ENCODE data around the gene DCAF4L1. TPM values are rescaled to one million over a fixed set of nuclear protein-coding genes. Genes with fewer than 3 reads are reported as not detected.

DCAF4L1 gene
- total and polyA plus RNA-seq, 2 experiments from 2014 or later, result 0.07 to 0.21 TPM

DNA sequence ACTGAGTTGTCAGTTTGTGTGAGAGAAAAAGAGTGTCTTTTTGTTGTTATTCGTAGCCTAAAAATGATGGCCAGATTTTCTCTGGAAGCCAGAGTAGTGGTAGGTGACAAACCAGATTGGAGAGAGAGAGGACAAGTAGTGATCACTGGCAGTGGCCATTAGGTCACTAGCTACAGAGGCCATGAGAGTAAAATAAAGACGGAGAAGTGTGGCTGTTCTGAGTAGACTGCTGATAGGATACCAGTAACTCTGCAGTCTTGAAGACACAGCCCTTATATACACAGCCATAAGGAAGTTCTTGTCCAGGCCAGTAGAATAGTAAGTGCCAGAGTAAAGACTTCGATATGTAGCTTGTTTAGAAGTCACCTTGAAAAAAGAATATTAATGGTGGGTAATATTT is 16.5 kb downstream of the DCAF4L1 start:
- no peaks in the 10 kb centered on the region for H3K9me3 ChIP-seq (ENCODE audit: low read depth)
- peaks cover 9% of the 10 kb centered on the region for H3K36me3 ChIP-seq
- TF ChIP-seq, protein P1, sequence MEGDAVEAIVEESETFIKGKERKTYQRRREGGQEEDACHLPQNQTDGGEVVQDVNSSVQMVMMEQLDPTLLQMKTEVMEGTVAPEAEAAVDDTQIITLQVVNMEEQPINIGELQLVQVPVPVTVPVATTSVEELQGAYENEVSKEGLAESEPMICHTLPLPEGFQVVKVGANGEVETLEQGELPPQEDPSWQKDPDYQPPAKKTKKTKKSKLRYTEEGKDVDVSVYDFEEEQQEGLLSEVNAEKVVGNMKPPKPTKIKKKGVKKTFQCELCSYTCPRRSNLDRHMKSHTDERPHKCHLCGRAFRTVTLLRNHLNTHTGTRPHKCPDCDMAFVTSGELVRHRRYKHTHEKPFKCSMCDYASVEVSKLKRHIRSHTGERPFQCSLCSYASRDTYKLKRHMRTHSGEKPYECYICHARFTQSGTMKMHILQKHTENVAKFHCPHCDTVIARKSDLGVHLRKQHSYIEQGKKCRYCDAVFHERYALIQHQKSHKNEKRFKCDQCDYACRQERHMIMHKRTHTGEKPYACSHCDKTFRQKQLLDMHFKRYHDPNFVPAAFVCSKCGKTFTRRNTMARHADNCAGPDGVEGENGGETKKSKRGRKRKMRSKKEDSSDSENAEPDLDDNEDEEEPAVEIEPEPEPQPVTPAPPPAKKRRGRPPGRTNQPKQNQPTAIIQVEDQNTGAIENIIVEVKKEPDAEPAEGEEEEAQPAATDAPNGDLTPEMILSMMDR (IDR thresholded peaks at IDR 0.05; ENCODE audit: low read depth, low read length), result no peak
- H3K4me3 ChIP-seq, result no peak overlapping the region
- H3K27me3 ChIP-seq, result no peaks in the 10 kb centered on the region
- DNase-seq (ENCODE audit: low read depth in 1 of 2, low spot score in 1 of 2), result peak in 1 of 2 donors; percentile 23
- peak overlapping the region; percentile 79 for H3K27ac ChIP-seq
- H3K4me1 ChIP-seq (ENCODE audit: low read depth), result peaks cover 18% of the 10 kb centered on the region

DNA sequence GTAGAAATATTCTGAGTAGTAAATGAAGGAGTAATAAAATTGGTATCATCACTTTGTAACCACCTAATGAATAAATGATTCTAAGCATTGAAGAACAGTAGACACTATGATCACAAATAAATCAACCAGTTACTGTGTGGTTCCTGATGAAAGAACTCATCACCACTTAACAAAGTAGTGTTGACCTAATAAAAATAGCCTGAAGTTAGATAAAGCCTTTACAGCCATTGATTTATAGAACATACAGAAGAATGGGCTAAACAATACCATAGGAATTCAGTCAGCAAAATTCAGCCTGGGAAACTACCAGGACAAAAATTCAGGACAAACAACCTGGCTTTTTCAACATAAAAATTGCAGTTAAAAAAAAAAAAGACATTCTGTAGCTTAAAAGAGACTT is 17.8 kb downstream of the DCAF4L1 start:
- H3K27ac ChIP-seq, result peak overlapping the region; percentile 79
- no peak for DNase-seq (ENCODE audit: low read depth in 1 of 2, low spot score in 1 of 2)
- H3K36me3 ChIP-seq, result peaks cover 11% of the 10 kb centered on the region
- H3K9me3 ChIP-seq (ENCODE audit: low read depth), result no peaks in the 10 kb centered on the region
- TF ChIP-seq, protein P1 (IDR thresholded peaks at IDR 0.05; ENCODE audit: low read depth, low read length), result no peak
- H3K4me3 ChIP-seq, result peak overlapping the region; percentile 1
- no peaks in the 10 kb centered on the region for H3K27me3 ChIP-seq
- H3K4me1 ChIP-seq (ENCODE audit: low read depth), result peaks cover 18% of the 10 kb centered on the region

DNA sequence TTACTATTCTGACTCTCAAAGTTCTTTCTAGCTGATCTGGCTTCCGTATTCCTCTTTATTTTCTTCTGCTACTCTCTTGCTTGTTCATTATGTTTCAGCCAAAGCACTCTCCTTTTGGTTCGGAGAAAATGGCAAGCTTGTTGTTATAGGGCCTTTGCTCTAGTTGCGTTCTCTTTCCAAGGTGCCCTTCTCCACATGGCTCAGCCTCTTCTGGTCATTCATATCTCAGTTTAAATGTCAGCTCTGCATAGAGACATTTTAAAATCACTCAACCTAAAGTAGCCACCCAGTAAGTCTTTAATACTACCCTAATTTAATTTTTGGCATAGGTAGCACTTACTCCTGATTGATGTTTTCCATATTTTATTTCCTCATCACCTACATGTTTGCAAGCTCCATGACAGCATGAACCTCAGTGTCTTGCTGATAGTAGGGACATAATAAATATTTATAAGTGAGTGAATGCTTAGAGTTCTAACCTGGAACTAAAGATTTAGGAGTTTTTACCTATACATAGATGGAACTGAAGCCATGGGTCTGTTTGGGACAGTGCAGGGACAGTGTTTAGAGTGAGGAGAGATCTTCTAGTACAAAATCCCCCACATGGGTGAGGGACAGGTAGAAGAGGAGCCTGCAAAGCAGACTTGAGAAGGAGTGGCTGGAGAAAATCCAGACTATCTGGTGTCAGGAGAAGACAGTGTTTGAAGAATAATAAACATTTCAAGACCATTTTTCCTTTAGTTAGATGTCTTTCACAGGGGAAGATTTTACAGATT is 26.6 kb downstream of the DCAF4L1 start:
- Histone ChIP-seq H3K4me3 (no peak overlapping the region), H3K27ac (peak overlapping the region; percentile 53), H3K36me3 (peaks cover 6% of the 10 kb centered on the region), H3K9me3 (ENCODE audit: low read depth) (no peaks in the 10 kb centered on the region), H3K27me3 (no peaks in the 10 kb centered on the region), H3K4me1 (ENCODE audit: low read depth) (peaks cover 8% of the 10 kb centered on the region)
- TF ChIP-seq, protein P1 (IDR thresholded peaks at IDR 0.05; ENCODE audit: low read depth, low read length), result no peak
- DNase-seq (ENCODE audit: low read depth in 1 of 2, low spot score in 1 of 2), result no peak

DNA sequence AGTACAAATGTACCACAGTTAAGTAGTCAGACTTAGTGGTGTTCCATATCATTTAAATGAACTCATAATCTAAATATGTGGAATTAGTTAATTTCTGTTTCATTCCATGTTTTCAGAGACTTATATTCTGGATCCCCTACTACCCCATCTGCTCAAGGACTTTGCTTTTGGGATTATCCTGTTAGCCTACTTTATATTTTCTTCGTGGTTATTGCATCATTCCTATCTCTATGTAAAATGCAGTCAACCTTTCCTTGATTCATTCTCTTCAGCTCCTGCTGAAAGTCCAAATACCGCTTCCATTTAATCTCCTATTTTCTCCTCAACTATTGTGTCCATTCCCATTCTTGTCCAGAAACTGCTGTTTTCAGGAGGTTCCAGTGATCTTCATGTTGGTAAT is 33.9 kb downstream of the DCAF4L1 start:
- Histone ChIP-seq H3K36me3 (peaks cover 20% of the 10 kb centered on the region), H3K27me3 (no peaks in the 10 kb centered on the region), H3K4me3 (no peak overlapping the region), H3K9me3 (ENCODE audit: low read depth) (no peaks in the 10 kb centered on the region), H3K4me1 (ENCODE audit: low read depth) (no peaks in the 10 kb centered on the region), H3K27ac (no peak overlapping the region)
- no peak for DNase-seq (ENCODE audit: low read depth in 1 of 2, low spot score in 1 of 2)
- TF ChIP-seq, protein P1 (IDR thresholded peaks at IDR 0.05; ENCODE audit: low read depth, low read length), result no peak

DNA sequence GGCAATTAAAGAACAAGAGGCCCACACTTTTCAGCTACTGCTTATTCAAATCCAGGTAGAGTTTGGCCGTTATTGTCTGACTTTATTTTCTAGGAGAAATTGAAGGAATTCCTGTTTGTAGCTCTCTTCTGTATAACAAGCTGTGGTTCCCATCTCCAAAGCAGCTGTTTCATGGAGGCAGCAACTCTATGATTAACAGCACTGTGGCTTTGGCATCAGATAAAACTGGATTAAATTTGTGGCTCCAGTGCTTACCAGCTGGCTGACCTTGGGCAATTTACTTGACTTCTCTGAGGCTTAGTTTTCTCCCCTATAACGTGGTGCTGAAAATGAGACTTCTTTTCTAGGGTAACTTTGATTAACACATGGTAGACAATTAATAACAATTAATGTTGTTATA is 36.9 kb downstream of the DCAF4L1 start:
- Histone ChIP-seq H3K27me3 (no peaks in the 10 kb centered on the region), H3K27ac (no peak overlapping the region), H3K4me3 (no peak overlapping the region), H3K36me3 (peaks cover 28% of the 10 kb centered on the region), H3K9me3 (ENCODE audit: low read depth) (no peaks in the 10 kb centered on the region), H3K4me1 (ENCODE audit: low read depth) (no peaks in the 10 kb centered on the region)
- peak in 1 of 2 donors; percentile 12 for DNase-seq (ENCODE audit: low read depth in 1 of 2, low spot score in 1 of 2)
- TF ChIP-seq, protein P1 (IDR thresholded peaks at IDR 0.05; ENCODE audit: low read depth, low read length), result no peak

Other genes with a start within 250 kb of the DCAF4L1 start
- gene PHOX2B, start 233.0 kb upstream of the DCAF4L1 start, total RNA-seq, result not detected in 2 replicates
- not detected in 2 replicates for gene PHOX2B, start 233.0 kb upstream of the DCAF4L1 start, polyA plus RNA-seq
- gene TMEM33, start 46.3 kb upstream of the DCAF4L1 start, total RNA-seq, result 18.9 and 25.2 TPM in 2 replicates
- 16.5 and 17.2 TPM in 2 replicates for gene TMEM33, start 46.3 kb upstream of the DCAF4L1 start, polyA plus RNA-seq
- 99.1 and 103 TPM in 2 replicates for gene SLC30A9, start 8.8 kb downstream of the DCAF4L1 start, total RNA-seq
- 62.2 and 73.9 TPM in 2 replicates for gene SLC30A9, start 8.8 kb downstream of the DCAF4L1 start, polyA plus RNA-seq
- gene BEND4, start 170.9 kb downstream of the DCAF4L1 start, total RNA-seq, result 1.6 and 2.7 TPM in 2 replicates
- gene BEND4, start 170.9 kb downstream of the DCAF4L1 start, polyA plus RNA-seq, result 0.44 TPM in 2 replicates

Measured in cardiac muscle cell (in vitro differentiated cells and primary cell).